GM19193 (cell line): ENCODE results near the gene TLL1.

ENCODE experiments used
- POLR2A ChIP-seq: IDR thresholded peaks from 4 replicates; pipeline ENCODE4 v1.6.1; 2011; ENCODE audit not compliant: insufficient read depth, insufficient read length; ENCODE audit errors: extremely low read depth

The TLL1 gene

GRCh38 chr4:165873298-165874071 is 448 bp downstream of the TLL1 start:
- no peak for TF ChIP-seq POLR2A

GRCh38 chr4:165874072-165874790 is 1.2 kb downstream of the TLL1 start:
- TF ChIP-seq POLR2A, result no peak

GRCh38 chr4:165874791-165875371 is 1.8 kb downstream of the TLL1 start:
- no peak for TF ChIP-seq POLR2A

GRCh38 chr4:165875446-165875845 is 2.4 kb downstream of the TLL1 start:
- TF ChIP-seq POLR2A, result no peak

GRCh38 chr4:165877286-165877685 is 4.2 kb downstream of the TLL1 start:
- no peak for TF ChIP-seq POLR2A

- no peak for TF ChIP-seq POLR2A
These were observed 6.6 kb downstream of the TLL1 start for GRCh38 chr4:165879641-165880040.

GRCh38 chr4:165894159-165894558 is 21.1 kb downstream of the TLL1 start:
- TF ChIP-seq POLR2A, result no peak

- no peak for TF ChIP-seq POLR2A
These were observed 32.5 kb downstream of the TLL1 start for GRCh38 chr4:165905405-165906027.

- TF ChIP-seq POLR2A, result no peak
These were observed 33.2 kb downstream of the TLL1 start for GRCh38 chr4:165906272-165906671.

GRCh38 chr4:165909947-165910346 is 36.9 kb downstream of the TLL1 start:
- no peak for TF ChIP-seq POLR2A

GRCh38 chr4:165915215-165915614 is 42.2 kb downstream of the TLL1 start:
- TF ChIP-seq POLR2A, result no peak

GRCh38 chr4:165921546-165921945 is 48.5 kb downstream of the TLL1 start:
- TF ChIP-seq POLR2A, result no peak

GRCh38 chr4:165922747-165923146 is 49.7 kb downstream of the TLL1 start:
- no peak for TF ChIP-seq POLR2A

GRCh38 chr4:165926307-165926706 is 53.3 kb downstream of the TLL1 start:
- TF ChIP-seq POLR2A, result no peak

GRCh38 chr4:165927366-165927765 is 54.3 kb downstream of the TLL1 start:
- TF ChIP-seq POLR2A, result no peak
